WI38 (cell line): ENCODE measurements around the gene HDAC4.

Experiments used
- H3K4me3 ChIP-seq: 2 replicates; pipeline ENCODE4 v1.5.1; 2011; ENCODE audit warnings: low read depth, mild to moderate bottlenecking, control low read depth, low read length
- TF ChIP-seq, protein P1 (sequence below): IDR thresholded peaks from 2 replicates; pipeline ENCODE4 v1.5.1; 2012; ENCODE audit warnings: low read depth, mild to moderate bottlenecking, control low read depth, low read length

Gene HDAC4

DNA sequence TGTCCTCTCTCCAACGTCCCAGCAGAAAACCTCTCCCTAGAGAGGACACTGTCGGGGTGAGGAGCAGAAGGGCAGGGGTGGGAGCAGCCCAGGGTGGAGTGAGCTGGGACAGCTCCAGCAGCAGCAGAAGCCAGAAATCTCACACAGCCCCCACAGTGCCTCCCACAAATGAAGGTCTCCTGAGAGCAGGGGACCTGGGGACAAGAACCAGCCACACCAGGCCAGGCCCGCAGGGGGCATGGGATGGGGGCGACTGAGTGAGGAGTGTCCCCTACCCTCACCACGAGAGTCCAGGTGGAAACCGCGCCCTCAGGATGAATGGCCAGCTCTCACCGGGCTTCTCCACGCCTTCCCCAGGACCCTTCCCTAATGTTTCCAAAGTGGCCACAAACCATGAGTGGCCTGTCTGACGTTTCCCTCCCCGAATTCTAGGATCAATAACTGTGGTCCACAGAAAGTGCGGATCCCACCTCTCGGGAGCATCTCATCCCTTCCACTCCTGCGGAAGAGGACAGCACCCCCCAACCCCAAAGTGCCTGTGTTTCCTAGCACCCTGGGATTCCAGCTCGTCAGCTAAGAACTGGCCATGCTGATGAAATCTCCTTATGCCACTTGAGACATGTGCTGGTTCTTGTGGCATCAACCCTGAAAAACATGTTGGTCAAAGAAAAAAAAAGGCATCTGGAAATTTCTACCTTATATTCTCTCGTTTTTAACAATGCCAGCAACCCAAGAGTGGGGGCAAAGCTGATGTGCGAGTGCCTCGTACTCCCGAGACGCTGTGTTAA lies 121.1 kb downstream of the HDAC4 start:
- no peak overlapping the region for H3K4me3 ChIP-seq
- TF ChIP-seq, protein P1, sequence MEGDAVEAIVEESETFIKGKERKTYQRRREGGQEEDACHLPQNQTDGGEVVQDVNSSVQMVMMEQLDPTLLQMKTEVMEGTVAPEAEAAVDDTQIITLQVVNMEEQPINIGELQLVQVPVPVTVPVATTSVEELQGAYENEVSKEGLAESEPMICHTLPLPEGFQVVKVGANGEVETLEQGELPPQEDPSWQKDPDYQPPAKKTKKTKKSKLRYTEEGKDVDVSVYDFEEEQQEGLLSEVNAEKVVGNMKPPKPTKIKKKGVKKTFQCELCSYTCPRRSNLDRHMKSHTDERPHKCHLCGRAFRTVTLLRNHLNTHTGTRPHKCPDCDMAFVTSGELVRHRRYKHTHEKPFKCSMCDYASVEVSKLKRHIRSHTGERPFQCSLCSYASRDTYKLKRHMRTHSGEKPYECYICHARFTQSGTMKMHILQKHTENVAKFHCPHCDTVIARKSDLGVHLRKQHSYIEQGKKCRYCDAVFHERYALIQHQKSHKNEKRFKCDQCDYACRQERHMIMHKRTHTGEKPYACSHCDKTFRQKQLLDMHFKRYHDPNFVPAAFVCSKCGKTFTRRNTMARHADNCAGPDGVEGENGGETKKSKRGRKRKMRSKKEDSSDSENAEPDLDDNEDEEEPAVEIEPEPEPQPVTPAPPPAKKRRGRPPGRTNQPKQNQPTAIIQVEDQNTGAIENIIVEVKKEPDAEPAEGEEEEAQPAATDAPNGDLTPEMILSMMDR: no peak

DNA sequence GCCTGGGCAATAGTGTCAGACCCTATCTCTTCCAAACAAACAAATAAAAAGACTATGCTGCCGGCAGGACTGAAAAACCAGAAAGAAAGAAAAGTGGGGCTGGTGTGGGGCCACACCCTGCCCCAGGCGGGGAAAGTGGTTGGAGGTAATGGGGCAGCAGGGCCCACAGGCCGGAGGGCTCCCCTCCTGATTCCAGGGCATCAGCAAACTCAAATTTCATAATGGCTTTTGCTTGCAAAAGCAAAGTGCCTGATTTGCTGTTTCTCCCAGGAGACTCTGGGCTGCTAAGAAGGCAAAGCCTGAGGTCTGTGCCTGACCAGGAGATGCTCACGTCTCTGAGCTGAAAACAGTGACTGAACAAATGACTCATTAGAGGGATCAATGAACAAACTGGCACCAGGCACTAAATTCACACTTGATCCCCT lies 121.9 kb downstream of the HDAC4 start:
- H3K4me3 ChIP-seq: no peak overlapping the region
- TF ChIP-seq, protein P1: no peak

DNA sequence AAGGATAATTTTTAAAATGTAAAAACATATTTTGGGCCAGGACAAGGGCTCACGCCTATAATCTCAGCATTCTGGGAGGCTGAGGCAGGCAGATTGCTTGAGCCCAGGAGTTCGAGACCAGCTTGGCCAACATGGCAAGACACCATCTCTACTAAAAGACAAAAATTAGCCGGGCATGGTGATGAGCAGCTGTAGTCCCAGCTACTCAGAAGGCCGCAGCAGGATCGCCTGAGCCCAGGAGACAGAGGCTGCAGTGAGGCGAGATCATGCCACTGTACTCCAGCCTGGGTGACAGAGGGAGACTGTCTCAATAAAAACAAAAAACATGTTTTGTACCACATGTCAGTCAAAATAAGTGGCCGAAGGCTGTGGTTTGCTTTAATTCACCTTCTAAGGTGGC lies 122.5 kb downstream of the HDAC4 start:
- no peak overlapping the region for H3K4me3 ChIP-seq
- TF ChIP-seq, protein P1: no peak

DNA sequence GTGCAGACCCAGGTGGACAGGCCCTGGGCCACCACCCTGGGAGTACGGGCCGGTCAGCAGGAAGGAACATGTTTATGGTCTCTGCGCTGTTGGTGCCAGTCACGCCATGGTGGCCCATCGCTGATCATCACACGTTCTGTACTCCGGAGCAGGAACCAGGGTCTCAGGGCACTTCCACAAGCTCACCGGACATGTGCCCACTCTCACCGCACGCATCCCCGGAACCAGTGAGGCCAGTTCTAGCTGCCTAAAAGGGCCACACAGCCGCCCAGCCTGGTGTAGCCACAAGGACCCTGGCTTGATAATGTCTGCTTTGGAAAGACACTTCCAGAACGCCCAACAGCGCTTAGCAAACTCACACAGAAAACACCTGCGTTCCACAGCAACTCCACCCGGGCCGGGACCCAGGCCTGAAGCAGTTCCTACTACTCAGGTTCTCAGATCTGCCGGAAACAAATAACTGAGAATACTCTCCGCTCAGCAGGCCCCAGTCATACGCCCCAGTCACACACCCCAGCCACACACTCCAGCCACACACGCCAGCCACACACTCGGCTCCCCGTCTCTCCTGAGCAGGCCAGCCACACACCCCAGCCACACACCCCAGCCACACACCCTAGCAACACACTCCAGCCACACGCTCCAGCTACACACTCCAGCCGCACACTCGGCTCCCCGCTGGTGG lies 123.3 kb downstream of the HDAC4 start:
- TF ChIP-seq, protein P1: no peak
- H3K4me3 ChIP-seq: no peak overlapping the region

DNA sequence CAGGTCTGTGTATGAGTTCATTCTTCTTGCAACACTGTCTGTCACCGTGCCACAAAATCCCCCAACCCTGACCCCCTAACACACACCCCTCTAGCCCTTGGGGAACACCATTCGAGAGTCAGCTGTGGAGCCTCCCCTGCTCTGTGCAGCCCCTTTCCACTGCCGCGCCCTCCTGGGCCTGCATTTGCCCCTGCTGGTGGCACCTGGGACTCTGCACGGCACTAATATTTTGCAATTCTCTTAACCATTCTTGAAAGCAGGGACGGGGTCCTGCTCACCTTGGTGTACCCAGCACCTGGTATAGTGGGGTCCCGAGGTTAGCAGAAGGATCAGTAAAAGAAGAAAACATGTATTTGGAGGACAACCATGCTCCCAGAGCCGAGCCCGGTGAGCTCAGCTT lies 124.0 kb downstream of the HDAC4 start:
- no peak overlapping the region for H3K4me3 ChIP-seq
- TF ChIP-seq, protein P1: no peak

DNA sequence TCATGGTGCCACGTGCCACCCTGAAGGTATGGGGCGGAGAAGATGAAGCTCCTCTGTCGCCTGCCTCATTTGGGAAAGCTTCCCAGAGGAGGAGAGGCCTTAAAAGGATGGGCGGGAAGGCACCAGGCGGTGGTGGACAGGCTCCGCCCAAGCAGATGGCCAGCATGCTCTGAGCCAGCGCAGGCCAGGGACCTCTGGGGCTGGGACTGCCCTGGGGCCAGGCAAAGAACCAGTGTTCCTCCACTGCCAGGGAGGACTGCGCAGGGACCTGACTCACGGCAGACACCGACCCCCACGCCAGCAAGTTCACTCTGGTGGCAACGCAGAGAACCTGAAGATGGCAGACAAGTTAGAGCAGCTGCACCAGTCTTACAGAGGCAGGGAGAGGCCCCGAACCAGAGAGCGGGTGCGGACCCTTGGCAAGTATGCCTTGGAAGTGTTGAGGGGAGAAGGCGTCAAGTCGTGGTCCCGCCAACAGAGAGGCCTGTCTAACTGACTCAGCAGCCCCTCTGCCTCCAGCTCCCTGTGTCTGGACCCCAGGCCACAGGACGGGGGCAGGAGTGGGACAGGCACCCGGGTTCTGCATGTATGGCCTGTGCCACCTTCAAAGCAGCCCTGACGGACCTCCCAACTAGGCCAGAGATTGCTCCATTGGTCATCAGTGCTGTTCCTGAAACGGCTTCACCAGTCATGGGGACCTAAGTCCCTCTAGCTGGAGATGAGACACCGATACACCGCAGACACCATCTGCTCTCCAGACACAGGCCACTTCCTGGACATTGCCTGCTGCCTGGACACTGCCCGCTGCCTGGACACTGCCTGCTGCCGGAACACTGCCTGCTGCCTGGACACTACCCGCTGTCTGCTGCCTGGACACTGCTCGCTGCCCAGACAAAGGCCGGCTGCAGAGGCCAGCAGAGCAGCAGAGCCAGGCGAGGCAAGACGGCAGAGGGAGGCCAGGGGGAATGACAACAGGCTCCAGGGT lies 124.7 kb downstream of the HDAC4 start:
- TF ChIP-seq, protein P1: no peak
- no peak overlapping the region for H3K4me3 ChIP-seq
